Tibial nerve (tissue), 4 donors: ENCODE results near the gene DDIT3.

Experiments
- CTCF ChIP-seq, 5 experiments: fragments of 200-600 bp in 3 of 5; fragments of 450-650 bp in 2 of 5; sonication (generic) in 3 of 5; IDR thresholded peaks; one replicate each; pipeline ENCODE4 v1.5.1; 2016 to 2019; ENCODE audit warnings: antibody characterized with exemption in 5 of 5, mild to moderate bottlenecking in 3 of 5, moderate library complexity in 2 of 5
- EP300 ChIP-seq, 2 donors: sonication (generic); formaldehyde crosslinking; IDR thresholded peaks; one replicate each; pipeline ENCODE4 v1.6.1; 2017; ENCODE audit warnings: antibody characterized with exemption in 2 of 2, mild to moderate bottlenecking in 1 of 2
- POLR2A ChIP-seq, 2 donors: fragments of 450-650 bp; IDR thresholded peaks; one replicate each; pipeline ENCODE4 v1.6.1; 2017; ENCODE audit warnings: antibody characterized with exemption in 2 of 2, mild to moderate bottlenecking in 2 of 2, moderate library complexity in 2 of 2

GRCh38 chr12:57568838-57569237, 48.5 kb upstream of the DDIT3 start:
- TF ChIP-seq POLR2A (IDR thresholded peaks at IDR 0.05): no peak
- TF ChIP-seq CTCF (IDR thresholded peaks at IDR 0.05): no peak
- TF ChIP-seq EP300 (IDR thresholded peaks at IDR 0.05): no peak
